Lower leg skin (tissue), 4 donors: ENCODE results near the gene C10orf95. TPM values are rescaled to one million over a fixed set of nuclear protein-coding genes. Genes with fewer than 3 reads are reported as not detected.

Experiments
- DNase-seq, 2 donors: peaks; one replicate each; pipeline ENCODE4 v3.0.0-alpha.2; 2019; ENCODE audit warnings: low spot score in 2 of 2
- H3K4me3 ChIP-seq: fragments of 200-600 bp; sonication (generic); 2 replicates; pipeline ENCODE4 v1.5.1; 2017; ENCODE audit warnings: mild to moderate bottlenecking, low read depth; ENCODE audit not compliant: poor library complexity, severe bottlenecking
- CTCF ChIP-seq, 3 donors: fragments of 450-650 bp; IDR thresholded peaks; one replicate each; pipeline ENCODE4 v1.5.1; 2016; ENCODE audit warnings: antibody characterized with exemption in 3 of 3, mild to moderate bottlenecking in 3 of 3, moderate library complexity in 2 of 3
- POLR2A ChIP-seq, 2 donors: fragments of 450-650 bp; IDR thresholded peaks; one replicate each; pipeline ENCODE4 v1.6.1; 2016 to 2017; ENCODE audit warnings: antibody characterized with exemption in 2 of 2, mild to moderate bottlenecking in 1 of 2, moderate library complexity in 1 of 2
- WGBS, 2 donors: methylation state at CpG; one replicate each; pipeline ENCODE4 v1.1.5; 2018; 5-methylcytosine and 5-hydroxymethylcytosine counted together
- intact Hi-C: fragments of 100-400 bp; cut with DNase I; formaldehyde crosslinking; loops from one replicate; pipeline ENCODE4 v1.15.0; 2023; ENCODE audit warnings: low total_unique reads
- total RNA-seq, 4 donors: library from RNA; depleted of rRNA; stranded (reverse); fragments of >200 nt; gene quantifications; one replicate each; pipeline ENCODE4 v1.1.0, GENCODE V29; 2016

C10orf95 gene
- total RNA-seq, 4 donors from 2014 or later, result 7.6 to 17.3 (median 11.5) TPM

DNA sequence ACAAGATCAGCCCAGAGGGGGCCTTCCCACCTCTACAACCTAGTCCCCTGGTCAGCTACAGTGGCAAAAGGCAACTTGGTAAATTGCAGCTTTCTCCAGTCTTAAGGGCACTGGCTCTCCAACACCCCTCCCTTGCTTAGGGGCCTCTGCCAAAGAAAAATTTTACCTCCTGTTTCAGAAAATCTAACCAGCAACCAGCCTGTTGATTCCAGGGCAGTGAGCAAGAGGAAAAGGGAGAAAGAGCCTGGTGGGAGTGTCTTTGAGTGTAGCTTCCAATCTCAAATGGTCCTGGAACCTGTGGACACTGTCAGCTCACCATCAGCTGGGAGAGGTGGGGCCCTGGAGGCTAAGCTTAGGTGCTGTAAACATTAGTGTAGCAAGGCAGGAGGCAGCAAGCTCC, 28.3 kb upstream of the C10orf95 start:
- no peak overlapping the region for H3K4me3 ChIP-seq
- intact Hi-C loops, result loop anchor here (10.0 kb wide), 2 partner anchors 55 to 225 kb away; partner anchors contain the start of gene FBXL15
- no peak for DNase-seq
- TF ChIP-seq CTCF (IDR thresholded peaks at IDR 0.05) (no peak), POLR2A (IDR thresholded peaks at IDR 0.05) (no peak)

GRCh38 chr10:102476466-102477141, 25.3 kb upstream of the C10orf95 start:
- no peak overlapping the region for H3K4me3 ChIP-seq
- no peak for DNase-seq
- TF ChIP-seq POLR2A (IDR thresholded peaks at IDR 0.05) (no peak), CTCF (IDR thresholded peaks at IDR 0.05) (no peak)
- intact Hi-C loops, result loop anchor here (10.0 kb wide), 2 partner anchors 52 to 222 kb away; partner anchors contain the start of gene FBXL15
- WGBS, 2 donors, result 53 to 67% methylated on average over 7 to 9 of the region's 9 CpGs

- 87 to 91% methylated on average over 9 of the region's 9 CpGs for WGBS, 2 donors
- DNase-seq, result no peak
- intact Hi-C loops, result loop anchor here (10.0 kb wide), 2 partner anchors 51 to 221 kb away; partner anchors contain the start of gene FBXL15
- TF ChIP-seq CTCF (IDR thresholded peaks at IDR 0.05), result no peak
- H3K4me3 ChIP-seq, result no peak overlapping the region
These were observed 24.2 kb upstream of the C10orf95 start for GRCh38 chr10:102475451-102476040.

- no peak for DNase-seq
- 87% methylated on average over 27 of the region's 27 CpGs for WGBS, 2 donors
- TF ChIP-seq CTCF (IDR thresholded peaks at IDR 0.05) (no peak), POLR2A (IDR thresholded peaks at IDR 0.05) (no peak)
- intact Hi-C loops, result loop anchor here (10.0 kb wide), 2 partner anchors 49 to 219 kb away; partner anchors contain the start of gene FBXL15
- no peak overlapping the region for H3K4me3 ChIP-seq
These were observed 22.3 kb upstream of the C10orf95 start for GRCh38 chr10:102473445-102474331.

DNA sequence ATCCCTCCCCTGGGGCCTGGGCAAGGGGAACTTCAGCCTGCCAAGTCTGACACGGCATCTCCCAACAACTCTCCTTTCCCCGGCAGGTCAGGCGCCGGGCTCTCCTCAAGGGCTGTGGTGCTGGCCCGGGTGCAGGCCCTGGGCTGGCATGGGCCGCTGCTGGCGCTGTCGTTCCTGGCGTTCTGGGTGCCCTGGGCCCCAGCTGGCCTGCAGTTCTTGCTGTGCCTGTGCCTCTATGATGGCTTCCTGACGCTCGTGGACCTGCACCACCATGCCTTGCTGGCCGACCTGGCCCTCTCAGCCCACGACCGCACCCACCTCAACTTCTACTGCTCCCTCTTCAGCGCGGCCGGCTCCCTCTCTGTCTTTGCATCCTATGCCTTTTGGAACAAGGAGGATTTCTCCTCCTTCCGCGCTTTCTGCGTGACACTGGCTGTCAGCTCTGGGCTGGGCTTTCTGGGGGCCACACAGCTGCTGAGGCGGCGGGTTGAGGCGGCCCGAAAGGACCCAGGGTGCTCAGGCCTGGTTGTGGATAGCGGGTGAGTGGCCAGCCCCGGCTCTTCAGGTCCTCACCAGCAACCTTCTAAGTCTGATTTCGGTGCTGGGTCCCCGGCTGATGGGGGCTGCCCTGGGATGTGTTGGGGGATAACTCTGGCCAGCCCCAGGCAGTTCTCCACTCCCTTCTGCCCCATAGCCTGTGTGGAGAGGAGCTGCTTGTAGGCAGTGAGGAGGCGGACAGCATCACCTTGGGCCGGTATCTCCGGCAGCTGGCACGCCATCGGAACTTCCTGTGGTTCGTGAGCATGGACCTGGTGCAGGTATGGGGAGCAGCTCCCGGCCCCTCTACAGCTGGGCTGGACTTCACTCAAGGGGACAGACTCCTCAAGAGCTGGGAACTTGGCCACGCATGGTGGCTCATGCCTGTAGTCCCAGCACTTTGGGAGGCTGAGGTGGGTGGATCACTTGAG, 19.5 kb upstream of the C10orf95 start:
- TF ChIP-seq CTCF (IDR thresholded peaks at IDR 0.05), result no peak
- TF ChIP-seq POLR2A (IDR thresholded peaks at IDR 0.05), result no peak
- DNase-seq, result no peak
- intact Hi-C loops, result loop anchor here (10.0 kb wide), 2 partner anchors 46 to 216 kb away; partner anchors contain the start of gene FBXL15

More for the DNA sequence above, 19.5 kb upstream of the C10orf95 start:
- H3K4me3 ChIP-seq, result no peak overlapping the region
- WGBS, 2 donors, result 90 to 95% methylated on average over 33 to 35 of the region's 36 CpGs
